ENCODE measurements around the gene ATXN7L3B.
"Not testable (repeated sequence)": the region's sequence is repeated elsewhere in the genome, so short reads cannot be mapped to it uniquely, and the experiment has no call there.

ATXN7L3B gene

DNA sequence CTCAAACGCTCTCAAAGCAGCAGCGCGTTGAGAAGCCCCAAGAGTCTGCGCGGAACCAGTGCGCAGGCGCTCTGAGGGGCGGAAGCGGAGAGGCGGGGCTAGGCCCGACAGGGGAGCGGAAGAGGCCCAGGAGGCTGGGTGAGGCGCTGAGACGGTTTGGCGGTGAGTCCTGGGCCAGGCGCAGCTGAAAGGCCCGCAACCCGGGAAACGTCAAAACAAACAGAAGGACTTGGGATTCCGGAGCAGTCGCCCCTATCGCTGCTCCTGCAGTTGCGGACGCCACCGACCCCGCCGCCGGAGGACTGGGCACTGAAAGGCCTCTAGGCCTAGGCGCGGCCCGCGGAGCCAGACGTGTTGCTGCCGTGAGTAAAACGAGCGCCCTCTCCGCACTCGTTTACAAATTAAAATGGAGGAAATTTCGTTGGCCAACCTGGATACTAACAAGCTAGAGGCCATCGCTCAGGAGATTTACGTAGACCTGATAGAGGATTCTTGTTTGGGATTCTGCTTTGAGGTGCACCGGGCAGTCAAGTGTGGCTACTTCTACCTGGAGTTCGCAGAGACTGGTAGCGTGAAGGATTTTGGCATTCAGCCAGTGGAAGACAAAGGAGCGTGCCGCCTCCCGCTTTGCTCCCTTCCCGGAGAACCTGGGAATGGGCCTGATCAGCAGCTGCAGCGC, at the start of gene ATXN7L3B:
ATXN7L3B (plus strand) TSS at position 129 of the 679 bp plus-strand sequence; CDS start at position 407, 278 bp downstream.
- DNase-seq: peak; percentile 82 to 90 (median 90)

DNA sequence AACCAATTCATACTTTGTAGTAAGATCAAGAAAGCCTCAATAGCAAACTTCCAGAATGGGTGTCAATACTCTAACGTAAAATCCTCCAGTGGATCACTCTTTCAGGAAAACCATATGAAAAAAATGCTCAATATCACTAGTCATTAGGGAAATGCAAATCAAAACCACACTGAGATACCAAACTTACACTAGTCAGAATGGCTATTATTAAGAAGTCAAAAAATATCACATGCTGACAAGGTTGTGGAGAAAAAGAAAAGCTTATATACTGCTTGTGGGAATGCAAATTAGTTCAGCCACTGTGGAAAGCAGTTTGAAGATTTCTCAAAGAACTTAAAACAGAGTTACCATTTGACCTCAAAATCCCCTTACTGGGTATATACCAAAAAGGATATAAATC, 49.5 kb upstream of the ATXN7L3B start:
- no peak for DNase-seq

GRCh38 chr12:74489543-74489942, 48.1 kb upstream of the ATXN7L3B start:
- no peak for DNase-seq

DNA sequence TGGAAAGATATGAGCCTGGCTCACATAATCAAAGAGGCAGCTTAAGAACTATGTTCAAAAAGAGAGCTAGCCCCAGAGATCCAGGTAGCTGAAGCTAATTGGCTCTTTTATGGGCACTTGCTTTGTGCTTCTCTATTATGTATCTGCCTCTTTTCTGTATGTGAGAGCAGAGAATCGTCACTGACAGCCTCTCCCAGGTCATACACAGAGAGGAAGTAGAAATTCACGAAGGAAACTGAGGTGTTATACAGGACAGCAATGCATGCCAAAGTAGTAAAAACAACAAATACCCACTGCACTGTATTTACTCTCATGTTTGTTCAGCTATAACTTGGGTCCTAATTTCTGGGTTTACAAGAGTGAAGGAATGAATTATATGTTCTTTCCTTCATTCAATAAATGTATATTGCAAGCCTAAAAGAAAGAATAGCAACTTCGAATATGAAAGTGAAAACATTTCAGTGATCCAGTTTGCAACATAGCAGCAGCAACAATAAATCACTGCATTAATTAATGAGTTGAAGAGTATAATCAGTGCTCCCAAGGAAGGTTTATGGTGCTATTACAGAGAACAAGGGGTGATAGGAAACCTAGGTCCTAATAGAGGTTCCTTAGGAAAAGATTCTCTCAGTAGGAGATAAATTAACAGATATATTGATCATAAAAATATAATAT, 47.1 kb upstream of the ATXN7L3B start:
- DNase-seq: no peak

DNA sequence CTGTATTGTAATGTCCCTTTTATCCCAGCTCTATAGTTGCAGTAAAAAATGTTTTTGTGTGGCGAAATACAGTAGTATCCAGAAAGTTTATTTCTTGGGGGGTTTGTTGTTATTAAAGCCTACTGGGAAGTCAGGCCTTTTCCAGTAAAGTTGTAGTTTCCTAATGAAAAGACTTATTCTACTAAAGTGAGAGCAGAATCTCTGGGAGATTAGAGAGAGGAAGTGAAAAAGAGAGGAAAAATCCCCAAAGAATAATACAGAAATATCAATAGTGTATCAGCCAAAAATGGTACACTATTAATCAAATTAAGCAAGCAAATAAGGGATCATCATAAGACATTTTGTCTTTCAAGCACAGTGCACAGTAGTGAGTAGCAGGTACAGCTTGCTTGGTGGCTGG, 46.3 kb upstream of the ATXN7L3B start:
- no peak for DNase-seq

DNA sequence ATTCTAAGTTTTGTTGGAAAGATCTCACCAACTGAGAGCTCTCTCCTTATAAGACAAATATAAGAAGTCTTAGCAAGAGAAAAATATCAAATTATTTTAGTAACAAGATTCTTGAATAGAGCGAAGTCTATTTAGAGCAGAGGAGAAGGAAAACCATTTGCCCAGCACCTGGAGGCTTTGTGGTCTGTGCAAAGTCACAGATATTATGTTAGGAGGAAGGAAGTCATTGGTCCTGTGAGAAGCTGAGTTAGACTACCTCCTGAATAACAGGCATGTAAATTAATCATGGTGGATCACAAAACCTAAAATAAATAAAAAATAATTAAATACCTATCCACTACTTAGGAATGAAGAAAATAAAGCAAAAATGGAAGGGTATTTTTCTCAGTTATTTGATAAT, 38.4 kb upstream of the ATXN7L3B start:
- no peak for DNase-seq

GRCh38 chr12:74508873-74509657, 28.6 kb upstream of the ATXN7L3B start:
- not testable (repeated sequence) for DNase-seq

DNA sequence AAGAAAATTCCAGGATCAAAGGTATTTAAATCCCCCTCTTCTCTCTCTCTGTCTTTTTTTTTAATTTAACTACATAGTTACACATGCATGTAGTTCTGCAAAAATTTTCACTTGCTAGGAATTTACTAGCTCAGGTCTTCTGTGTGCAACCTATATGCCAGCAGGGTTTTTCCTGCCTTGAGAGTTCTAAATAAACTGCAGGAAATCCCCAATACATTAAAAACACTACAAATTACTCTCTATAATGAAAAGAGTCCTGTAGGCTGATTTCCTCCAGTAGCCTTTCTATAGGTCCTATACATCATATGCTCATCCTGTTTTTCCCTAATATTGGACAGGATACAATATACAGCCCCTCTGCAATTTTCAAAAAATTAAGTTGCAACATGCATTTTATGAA, 27.7 kb upstream of the ATXN7L3B start:
- DNase-seq: no peak

DNA sequence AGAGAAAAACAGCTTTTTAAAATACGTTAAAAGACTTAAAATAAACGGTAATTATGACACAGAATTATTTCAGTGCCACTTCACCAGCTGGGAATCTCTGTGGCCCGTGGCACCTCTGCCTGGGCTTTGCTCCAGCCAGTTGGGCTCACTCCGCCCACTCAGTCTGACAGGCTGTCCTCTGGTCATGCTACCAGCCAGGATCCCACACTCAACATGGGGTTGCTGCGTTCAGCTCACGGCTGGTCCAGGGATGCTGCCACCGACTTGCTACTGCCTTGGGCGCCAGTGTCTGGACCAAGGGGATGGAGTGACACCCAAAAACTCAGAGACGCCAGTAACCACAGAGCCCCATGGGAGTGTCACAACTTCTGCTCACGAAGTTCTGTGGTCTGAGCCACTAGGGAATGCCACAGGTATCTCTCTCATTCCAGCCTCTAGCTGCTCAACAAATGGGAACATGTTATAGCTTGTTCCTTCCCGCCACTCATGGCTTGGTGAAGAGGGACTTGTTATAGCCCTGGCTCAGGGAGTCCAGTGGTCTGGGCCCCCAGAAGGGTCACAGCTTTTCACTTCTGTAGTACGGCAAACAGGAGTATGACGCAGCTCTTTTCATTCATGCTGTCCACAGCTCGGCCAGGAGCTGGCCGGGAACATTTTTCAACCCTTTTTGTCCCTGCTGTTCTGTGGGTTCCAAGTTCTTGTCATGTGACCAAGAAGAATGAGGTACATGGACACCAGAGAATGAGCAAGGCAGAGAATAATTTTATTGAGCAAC, 23.4 kb upstream of the ATXN7L3B start:
- no peak for DNase-seq

DNA sequence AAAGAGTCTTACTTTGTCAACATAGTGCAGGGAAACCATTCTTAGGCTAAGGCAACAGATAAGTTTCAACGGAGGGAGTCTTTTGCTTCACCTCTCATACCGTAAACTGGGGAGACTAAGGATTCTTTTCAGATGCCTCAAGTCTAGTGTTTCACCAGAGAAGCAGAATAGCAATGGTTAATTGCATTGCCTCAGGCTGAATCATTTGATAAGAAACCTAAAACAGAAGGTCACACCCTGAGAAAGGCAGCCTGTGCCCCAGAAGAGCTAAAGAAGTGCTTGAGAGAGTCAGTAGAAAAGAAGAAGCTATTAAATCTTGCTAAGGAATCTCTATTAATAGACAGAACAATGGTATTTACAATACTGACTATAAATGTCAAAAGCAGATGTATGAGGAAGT, 21.8 kb upstream of the ATXN7L3B start:
- no peak for DNase-seq

DNA sequence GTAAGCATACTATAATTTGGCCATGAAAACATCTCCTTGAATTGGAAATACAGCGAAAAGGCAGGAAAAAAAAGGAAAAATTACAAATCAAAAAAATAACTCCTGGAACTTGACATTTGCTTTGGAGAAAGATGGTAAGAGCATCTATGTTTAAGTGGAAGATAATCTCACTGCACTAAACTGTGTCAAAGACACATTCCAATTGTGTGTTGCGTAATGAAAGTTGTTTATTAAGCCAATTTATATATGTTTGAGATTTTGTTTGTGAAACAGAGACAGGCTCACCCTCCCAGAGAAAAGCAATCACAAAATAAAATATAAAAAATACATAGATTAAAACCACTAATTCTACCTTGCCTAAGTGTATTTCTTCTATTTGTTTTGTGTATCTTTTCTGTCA, 11.1 kb upstream of the ATXN7L3B start:
- DNase-seq: no peak

DNA sequence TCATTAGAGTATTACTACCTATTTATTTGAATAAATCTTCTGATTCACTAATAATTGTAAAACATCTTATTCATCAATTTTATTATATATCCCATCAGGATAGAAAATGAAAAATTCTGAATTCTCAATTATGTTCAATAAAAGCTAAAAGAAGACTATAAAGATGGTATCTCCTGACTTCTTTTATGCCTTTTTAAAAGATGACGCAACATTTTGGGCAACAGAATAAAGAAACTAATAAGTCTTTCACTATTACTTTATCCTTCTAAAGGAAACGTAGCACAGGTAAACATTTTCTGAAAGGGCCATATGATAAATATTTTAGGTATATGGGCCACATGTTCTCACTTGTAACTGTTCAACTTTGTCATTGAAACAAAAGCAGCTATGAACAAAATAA, 10.1 kb upstream of the ATXN7L3B start:
- no peak for DNase-seq

GRCh38 chr12:74530676-74531075, 7.0 kb upstream of the ATXN7L3B start:
- DNase-seq: no peak

DNA sequence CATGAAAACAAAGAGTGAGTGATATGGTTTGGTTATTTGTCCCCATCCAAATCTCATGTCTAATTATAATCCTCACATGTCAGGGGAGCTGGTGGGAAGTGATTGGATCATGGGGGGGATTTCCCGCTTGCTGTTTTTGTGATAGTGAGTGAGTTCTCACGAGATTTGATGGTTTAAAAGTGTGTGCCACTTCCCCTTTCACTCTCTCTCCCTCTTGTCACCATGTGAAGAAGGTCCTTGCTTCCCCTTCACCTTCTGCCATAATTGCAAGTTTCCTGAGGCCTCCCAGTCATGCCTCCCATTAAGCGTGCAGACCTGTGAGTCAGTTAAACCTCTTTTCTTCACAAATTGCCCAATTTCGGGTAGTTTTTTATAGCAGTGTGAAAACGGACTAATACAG, 2.1 kb upstream of the ATXN7L3B start:
- no peak for DNase-seq

DNA sequence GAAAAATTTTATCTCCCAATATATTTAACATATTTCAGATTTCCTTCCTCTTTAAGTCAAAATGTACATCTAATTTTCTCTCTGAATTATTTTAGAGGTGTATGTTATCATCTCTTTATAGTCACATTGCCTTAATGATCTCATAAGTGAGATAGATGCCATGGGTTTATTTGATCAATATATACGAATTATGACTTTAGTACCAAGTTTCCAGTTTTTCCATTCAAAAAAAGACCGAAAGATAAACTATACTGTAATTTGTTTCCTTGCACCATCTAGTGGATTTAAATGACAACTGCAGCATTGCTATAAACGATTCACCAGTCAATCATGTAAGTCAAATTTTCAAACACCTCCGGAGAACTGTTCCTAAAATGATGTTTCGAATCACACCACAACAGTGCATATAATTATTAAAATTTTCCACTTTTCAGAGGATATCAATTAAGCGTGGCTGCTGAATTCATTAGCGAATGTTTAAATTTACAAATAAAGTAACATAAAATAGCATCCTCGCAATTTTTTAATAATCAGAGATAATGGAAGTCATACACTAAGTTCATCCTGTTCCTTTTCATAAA, 419 bp upstream of the ATXN7L3B start:
- no peak for DNase-seq

DNA sequence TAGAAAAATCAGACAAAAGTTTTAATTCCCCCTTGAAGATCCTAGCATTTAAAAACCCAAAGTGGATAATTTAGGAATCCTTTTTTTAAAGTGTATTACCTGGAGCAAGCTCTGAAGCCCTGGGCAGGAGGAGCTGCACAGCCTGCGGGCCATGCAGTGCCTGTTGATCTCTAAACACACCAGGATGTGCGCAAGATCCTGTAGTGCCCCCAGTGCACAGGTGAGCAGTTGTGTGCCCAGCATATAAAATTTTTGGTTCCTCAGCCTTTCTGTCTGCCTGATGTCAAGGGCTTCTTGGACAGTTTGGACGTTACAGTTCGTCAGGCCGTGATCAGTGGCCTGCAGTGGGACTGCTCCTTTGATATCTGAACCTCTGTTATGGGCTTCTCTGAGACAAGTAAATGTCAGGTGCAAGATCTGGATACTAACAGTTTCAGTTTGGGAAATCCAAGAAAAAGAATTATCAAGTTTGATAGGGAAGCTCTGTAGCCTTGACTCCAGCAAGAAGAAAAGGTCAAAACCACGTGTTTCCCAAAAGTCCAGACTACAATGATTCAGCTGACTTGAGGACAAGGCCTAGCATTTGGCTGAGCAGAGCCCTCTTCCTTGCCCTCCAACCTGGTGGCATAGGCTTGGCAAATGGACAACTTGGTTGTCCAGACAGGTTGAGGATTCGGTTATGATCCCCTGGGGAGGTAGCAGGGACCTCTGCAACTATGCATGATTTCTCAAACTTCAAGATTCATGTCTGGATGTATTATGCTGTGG, 1.0 kb downstream of the ATXN7L3B start:
- peak in 3 of 4 experiments; percentile 3 for DNase-seq

DNA sequence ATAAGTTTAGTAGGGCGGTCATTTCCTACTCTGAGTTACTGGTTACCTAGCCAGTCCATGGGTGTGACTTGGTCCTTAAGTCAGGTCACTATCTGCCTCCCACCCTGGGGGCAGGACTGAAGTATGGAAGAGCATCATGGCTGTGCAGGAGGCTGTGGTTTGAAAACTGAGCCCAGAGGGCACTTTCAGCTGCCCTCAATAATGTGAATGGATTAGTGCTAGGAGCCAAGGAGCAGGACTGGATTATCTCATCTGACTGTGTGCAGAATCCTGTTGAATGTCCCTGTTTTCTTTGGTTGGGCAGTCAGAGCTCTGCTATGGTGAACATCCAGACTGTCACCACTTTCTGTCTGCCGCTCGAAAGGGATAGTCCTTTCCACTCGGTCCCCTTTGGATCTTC, 1.6 kb downstream of the ATXN7L3B start:
- no peak for DNase-seq

GRCh38 chr12:74539765-74540526, 2.3 kb downstream of the ATXN7L3B start:
- DNase-seq: no peak

GRCh38 chr12:74541074-74541473, 3.4 kb downstream of the ATXN7L3B start:
- no peak for DNase-seq

DNA sequence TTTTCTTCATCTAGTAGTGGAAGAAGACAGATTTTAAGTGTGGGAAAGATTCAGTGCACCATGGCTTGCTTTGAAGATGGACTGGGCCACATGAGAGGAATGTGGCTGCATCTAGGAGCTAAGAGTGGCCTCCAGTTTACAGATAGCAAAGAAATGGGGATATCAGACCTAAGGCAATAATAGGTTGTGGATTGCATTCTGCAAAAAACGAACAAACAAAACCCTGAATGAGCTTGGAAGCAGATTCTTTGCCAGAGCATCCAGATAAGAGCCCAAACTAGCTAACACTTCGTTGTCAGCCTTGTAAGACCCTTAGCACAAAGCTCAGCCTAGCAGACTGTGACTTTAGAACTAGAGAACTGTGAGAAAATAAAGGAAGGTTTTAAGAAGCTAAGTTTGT, 9.6 kb downstream of the ATXN7L3B start:
- DNase-seq: no peak

DNA sequence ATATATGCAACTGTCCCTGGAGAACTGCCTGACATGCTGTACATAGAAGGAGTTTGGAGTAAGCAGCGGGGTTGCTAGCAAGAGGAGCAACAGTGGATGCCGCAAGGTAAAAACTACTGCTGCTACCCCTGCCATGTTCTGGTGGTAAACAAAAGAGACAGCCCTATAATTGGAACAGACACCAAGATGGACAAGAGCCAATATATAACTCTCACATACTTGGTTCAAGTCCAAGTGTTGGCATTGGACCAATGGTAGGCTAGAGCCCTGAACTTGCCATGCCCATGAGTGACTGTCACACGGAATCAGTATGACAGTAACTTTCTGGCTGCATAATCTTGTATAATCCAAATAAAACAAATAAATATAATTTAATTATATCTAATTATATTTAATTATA, 13.7 kb downstream of the ATXN7L3B start:
- DNase-seq: no peak

Measured in activated CD4-positive, CD25-positive, alpha-beta regulatory T cell (primary cell).